Activated T-helper 1 cell treated with anti-CD3 and anti-CD28 coated beads, Interleukin-2, amount 50 U/mL, for 16 hours (primary cell): ENCODE results near the gene MRPL20.
"Not testable (repeated sequence)": the region's sequence is repeated elsewhere in the genome, so short reads cannot be mapped to it uniquely, and the experiment has no call there.

ENCODE experiments used
- DNase-seq, 2 donors: peaks; one replicate each; pipeline ENCODE4 v3.0.0-alpha.2; 2020; ENCODE audit warnings: low read depth in 1 of 2, low spot score in 1 of 2

Gene MRPL20

DNA sequence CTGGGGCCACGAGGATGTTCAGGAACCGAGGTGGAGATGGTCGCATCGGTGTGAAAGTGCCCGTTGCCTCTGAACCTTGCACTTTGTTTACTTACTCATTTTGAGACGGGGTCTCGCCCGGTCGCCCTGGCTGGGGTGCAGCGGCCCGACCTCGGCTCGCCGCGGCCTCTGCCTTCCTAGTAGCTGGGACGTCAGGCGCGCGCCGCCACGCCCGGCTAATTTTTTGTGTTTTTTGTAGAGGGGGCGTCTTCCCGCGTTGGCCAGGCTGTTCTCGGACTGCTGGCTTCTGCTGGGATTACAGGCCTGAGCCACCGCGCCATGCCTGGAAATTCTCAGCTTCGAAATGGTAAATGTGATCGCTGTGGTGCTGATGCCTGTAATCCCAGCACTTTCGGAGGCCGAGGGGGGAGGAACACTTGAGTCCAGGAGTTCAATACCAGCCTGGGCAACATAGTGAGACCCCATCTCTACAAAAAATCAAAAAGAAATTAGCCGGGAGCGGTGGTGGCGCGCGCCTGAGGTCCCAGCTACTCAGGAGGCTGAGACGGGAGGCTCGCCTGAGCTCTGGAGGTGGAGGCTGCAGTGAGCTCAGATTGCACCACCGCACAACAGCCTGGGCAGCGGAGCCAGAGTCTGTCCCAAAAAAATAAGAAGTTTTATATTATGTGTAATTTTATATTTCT lies 684 bp upstream of the MRPL20 start:
- DNase-seq = no peak

DNA sequence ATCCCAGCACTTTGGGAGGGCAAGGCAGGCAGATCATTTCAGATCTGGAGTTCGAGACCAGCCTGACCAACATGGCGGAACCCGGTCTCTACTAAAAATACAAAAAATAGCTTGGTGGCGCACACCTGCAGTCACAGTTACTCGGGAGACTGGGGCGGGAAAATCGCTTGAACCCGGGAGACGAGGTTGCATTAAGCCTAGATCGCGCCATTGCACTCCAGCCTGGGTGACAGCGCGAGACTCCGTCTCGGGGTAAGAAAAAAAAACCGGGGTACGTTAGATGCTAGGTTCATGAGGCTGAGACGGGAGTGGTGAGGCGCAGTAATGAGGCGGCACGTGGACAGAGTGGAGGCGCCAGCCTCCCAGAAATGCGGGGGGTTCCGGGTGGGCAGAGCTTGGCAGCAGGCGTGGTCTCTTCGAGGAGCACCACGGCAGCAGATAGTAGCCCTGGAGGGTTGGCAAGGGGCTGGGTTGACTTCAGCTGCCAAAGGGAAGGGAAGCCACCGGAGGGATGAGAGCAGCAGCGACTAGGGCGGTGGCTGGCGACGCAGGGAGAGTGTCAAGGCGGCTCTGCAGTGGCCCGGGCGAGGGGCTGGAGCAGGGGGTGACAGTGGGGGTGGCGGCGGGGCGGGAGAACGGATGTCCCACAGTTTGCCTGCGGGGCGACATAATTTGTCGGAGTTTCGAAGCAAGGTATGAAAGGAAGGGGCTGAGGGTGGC lies 832 bp downstream of the MRPL20 start:
- DNase-seq = no peak

DNA sequence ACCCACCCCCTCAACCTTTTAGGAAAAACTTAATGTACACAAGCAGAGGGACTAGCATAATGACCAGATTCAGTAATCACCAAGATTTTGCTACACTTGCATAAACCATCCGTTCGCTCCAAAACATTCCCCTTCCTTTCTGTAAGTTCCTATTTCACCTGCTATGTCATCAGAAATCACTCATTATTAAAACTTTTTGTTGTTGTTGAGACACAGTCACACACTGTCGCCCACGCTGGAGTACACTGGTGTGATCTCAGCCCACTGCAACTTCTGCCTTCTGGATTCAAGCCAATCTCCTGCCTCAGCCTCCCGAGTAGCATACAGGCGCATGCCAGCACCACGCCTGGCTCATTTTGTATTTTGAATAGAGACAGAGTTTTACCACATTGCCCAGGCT lies 3.4 kb downstream of the MRPL20 start:
- no peak for DNase-seq

DNA sequence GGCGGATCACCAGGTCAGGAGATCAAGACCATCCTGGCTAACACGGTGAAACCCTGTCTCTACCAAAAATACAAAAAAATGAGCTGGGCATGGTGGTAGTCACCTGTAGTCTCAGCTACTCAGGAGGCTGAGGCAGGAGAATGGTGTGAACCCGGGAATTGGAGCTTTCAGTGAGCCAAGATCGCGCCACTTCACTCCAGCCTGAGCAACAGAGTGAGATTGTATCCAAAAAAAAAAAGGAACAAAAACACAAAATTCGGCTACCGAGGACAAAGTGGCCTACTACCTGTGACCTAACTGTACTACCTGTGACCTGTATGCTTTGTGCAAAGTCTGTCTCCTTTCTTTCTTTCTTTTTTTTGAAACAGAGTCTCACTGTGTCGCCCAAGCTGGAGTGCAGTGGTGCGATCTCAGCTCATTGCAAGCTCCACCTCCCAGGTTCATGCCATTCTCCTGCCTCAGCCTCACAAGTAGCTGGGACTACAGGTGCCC lies 4.1 kb downstream of the MRPL20 start:
- not testable (repeated sequence) for DNase-seq

DNA sequence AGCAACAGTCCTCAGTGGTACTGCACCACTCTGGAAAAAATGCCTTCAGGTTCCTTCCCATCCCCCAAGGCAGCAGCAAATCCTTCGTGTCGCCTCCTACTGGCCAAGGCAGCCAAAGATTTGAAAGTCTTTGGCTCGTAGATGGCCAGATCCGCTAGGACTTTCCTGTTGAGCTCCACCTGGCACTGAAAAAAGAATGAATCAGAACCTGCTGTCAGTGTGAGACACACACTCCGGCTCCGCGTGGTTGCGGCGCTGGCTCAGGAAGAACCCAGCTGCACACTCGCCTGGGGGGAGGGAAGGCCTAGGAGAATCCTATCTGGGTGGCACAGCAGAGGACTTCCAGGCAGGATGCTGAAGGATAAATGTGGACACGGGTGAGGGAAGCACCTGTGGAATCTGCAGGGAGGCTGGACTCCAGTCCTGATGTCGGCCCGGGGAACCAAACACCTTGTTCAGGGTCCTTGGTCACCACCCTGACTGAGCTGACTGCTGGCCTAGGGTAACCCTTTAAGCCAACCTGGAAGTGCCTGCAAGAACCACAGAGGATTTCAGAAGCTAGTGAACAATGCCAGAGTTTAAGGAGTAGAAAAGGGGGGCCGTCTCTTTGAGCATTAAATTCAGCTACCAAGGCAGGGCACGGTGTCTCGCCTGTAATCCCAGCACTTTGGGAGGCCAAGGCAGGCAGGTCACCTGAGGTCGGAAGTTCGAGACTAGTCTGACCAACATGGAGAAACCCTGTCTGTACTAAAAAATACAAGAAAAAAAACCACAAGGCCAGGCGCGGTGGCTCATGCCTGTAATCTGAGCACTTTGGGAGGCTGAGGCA lies 4.8 kb downstream of the MRPL20 start:
- DNase-seq = no peak

DNA sequence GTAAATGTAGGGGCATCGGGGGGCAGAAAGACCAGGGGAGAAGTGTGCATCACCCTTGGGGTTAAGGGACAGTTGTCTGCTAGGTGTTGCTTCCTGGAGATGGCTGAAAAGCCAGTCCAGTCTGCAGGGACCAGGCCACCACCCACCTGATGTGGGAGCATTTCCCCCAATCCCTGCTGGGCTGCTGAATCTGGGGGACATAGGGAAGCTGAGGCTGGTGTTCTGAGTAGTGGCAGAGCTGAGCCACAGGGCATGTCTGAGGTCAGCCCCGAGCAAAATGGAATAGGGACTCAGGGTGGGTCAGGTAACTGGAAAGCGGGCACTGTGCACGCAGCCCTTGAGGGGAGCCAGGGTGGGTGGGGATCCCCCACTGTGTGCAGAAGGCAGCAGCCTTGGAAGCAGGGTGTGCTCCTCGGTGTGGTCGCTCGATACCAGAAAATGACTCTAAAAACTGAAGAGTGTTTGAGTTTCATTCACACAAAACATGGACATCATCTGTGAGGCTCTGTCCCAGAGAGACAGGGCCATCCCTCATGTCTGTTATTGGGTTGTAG lies 5.6 kb downstream of the MRPL20 start:
- no peak for DNase-seq

DNA sequence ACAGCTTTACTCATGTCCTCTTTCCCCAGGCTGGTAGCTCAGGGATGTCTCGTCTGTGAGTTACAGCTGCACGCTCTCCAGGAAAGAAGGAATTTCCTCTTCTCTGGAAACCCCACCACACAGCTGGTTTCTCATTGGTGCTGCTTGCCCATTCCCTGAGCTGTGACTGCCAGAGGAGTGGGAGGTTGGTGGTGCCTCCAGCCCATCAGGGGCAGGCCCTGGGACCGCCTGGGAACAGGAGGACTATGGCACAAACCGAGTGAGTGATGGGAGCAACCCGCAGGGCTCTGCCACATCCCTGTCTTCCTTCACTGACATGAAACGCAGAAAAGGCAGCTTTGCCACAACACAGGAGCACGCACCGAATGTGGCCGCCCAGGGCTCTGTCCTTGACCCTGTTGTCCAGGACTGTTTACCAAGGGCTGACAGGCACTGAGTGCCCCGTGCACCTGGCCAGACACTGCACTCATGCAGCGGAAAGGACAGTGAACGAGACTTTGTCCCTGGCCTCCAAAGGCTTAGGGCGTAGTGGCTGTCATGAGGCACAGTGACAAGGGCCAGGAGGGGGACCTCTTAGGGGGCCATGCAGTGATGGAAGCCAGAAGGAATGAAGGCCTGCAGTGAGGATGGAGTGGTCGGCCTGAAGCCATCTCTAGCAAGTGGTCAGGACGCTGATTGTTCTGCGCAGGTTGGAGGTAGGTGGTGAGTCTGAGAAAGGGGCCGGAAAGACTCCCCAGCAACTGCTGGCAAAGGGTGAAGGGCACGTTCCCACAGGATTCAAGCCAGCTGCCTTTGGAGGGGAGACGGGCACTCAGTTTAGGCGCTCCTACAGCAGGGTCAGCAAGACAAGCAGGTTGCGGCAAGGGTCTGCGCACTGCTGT lies 6.3 kb downstream of the MRPL20 start:
- DNase-seq = no peak

DNA sequence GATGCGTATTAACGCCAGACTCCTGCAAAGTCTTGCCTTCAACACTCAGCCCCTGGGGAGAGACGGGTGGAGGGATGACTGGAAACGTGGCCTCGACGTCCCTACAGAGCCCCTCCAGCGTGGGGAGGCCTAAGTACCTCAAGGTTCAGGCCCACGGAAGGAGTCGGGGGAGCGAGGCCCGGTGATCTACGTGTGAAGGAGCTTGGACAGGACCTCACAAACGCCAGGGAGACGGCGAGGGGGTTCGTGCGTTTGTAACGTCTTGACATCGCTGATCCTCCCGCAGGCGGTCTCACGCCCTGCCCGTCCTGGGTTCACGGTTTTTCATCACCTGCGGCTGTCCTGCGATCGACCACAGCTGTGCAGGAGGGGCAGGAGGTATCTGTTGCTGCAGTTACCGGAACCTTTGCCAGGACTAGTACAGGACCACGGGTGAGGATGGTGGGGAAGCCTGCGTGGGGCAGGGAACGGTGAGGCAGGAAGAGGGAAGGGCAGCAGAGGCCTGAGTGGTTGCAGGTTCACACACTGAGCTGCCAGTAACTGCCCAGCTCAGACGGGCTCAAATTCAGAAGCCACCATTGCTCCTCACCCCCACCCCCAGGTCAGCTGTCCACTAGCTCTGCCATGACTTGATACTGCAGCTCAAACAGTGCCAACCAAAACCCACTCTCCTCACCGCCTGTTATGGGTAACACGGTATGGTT lies 7.1 kb downstream of the MRPL20 start:
- DNase-seq = no peak

DNA sequence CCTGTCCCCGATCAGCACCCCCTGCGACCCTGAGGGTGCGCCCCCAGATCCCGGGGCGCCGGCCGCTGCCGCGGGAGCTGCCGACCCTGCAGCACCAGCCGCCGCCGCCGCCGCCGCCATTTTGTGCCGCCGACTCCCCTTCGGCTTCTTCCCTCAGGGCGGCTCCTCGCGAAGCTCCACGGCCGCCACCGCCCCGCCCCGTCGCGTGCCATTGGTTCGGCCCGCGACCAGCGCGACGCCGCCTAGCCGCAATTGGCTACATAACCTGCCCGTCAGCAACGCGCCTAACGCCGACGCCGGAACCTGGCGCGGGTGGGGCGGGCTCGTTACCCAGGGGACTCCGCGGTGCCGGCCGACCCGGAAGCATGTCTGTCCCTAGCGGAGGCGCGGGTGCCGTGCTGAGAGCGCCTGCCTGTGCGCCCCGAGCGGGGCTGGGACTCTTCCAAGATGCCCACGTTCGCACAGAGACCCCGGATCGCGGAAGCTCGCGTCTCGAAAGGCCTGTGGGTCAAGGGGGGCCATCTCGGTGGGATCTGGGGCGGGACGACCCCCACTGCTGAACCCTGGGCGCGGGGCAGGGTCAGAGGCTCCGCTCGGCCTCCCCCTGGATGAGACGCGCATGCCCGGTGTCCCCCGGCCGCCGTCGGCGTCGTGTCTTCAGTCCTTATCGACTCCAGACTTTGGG lies 7.8 kb downstream of the MRPL20 start, which contains the start of gene CCNL2:
TSS of gene CCNL2 (minus strand) at position 149 of the 685 bp plus-strand sequence. CDS start at position 120, 29 bp downstream.
- peak; percentile 98 to 99 for DNase-seq

DNA sequence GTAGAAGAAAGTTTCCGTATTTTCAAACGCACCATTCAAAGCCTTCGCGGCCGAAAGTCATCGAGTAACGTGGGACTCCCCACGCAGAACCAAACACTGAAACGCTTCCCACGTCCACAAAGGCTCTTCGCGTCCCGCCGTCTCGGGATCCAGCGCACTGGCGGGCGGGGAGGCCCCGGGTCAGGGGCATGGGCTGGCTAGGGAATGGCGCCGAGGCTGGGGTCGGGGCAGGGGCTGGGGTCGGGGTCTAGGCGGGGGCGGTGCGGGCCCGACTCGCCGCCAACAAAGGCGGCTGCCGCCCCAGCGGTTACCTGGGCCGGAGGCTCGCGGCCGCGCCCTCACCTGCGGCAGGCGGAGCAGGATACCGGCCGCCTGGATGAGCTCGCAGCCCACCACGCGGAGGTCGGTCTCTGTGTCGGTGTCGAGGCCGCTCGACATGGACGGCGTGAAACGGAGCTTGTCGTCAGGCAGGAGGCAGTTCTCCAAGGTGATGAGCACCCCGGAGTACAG lies 8.4 kb downstream of the MRPL20 start:
- DNase-seq = no peak

DNA sequence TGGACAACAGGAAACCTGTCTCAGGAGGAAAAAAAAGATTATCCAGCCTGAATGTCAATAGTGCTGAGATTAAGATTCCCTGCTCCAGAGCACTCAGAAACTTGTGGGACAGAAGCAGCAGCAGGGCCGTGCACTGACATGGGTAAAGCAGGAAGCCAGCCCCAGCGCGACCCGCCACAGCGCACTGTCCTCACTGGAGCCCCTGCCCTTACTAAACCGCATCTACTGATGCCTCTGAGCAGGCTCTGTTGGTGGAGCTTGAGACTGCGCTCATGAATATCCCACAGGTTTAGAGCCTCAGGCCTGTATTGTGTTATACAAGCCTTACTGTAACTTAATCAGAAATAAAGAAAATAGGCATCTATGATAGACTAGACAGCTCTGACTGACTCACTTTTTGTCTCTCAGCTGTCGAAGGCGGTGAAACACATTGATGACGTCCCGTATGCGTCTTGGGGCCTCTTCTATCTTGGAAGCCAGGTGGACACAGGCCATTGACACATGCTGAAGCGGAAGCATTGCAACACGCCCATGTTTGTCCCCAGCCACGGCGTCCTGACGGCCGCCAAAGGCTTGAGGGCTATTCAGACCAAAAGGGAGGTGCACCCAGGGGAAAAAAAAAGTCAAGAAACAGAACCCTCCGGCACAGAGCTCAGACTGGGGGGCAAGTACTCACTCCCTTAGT lies 9.1 kb downstream of the MRPL20 start:
- DNase-seq = no peak

DNA sequence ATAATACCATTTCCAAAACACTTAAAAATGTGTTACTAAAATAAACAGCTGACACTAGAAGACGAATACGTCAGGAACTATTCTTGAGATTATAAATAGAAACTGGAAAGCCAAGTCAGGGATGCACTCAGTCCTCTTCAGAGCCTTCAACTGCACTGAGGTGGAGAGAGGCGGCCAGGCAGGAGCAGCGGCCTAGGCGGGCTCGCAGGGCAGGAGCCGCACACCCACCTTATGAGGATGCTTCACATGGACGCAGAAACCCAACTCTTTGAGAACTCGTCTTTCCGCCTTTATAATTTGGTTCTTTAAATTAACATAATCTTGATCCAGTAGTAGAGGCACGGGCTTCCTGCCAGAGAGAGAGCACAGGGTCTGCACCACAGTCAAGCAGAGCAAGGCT lies 11.9 kb downstream of the MRPL20 start:
- DNase-seq = no peak

DNA sequence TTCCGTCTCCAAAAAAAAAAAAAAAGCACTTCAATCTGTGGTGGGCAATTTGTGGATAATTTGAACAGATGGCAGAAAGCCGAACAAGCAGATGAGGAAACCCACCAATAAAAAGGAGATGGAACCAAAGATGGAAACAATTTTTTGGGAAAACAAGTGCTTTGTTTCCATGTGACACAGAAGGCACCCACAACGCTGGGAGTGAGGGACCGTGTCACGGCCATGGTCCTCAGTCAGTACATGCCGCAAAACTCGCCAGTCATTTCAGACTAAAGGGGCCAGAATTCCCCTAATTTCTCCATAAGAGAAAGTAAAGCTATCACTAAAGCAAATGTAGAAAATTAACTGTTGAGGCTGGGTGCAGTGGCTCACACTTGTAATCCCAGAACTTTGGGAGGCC lies 13.0 kb downstream of the MRPL20 start:
- DNase-seq = no peak

DNA sequence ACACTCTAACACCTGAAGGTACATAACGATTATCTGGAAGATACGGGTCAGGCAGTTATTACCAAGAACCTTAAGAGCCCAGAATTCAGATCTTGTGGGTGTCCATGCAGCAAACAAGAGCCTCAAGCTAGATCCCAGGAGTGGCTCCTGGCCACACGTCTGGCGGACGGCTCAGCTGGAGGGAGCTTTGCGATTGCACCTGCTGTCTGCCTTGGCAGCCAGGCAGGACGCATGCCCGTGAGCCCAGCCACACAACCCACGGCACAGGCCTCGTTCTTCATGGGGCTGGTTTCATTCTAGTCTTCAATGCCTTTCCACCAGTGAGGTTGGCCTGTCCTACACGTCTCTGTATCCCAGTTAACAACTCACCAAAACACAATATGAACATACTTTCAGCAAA lies 13.7 kb downstream of the MRPL20 start:
- no peak for DNase-seq

DNA sequence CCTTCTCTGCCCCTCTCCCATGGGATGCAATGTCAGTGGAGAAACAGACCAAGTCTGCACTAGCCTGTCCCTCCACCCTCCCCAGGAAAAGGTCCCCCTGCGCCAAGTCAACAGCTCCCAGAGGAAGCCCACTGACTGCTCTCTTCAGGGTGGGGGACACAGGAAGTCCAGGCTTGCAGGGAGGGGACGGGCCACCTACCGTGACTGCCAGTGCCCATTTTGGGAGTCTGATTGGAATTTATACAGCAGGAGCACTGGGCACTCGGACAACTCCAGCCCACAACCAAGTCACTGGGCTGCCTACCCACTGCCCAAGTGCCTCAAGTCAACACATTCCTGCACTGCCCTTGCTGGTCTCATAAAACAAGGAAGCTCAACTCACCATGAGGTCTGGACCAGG lies 14.1 kb downstream of the MRPL20 start:
- DNase-seq = no peak

DNA sequence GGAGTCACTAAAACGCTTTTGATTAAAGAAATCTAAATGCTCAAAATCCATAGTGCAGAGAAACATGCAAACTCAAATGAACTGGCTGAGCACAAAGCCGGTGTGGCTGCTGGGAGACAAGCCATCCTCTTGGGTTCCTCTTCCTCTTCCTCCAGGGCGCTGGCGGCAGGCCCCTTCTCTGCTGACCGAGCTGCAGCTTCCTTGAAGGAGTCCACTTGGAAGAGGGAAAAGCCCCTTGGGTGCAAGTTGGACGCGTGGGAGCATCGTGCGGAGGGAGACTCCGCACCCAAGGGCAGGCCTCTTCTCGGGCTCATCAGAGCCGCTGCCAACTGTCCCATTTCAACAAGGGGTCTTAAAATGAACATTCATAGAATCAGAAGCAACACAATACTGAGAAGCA lies 15.9 kb downstream of the MRPL20 start:
- no peak for DNase-seq

DNA sequence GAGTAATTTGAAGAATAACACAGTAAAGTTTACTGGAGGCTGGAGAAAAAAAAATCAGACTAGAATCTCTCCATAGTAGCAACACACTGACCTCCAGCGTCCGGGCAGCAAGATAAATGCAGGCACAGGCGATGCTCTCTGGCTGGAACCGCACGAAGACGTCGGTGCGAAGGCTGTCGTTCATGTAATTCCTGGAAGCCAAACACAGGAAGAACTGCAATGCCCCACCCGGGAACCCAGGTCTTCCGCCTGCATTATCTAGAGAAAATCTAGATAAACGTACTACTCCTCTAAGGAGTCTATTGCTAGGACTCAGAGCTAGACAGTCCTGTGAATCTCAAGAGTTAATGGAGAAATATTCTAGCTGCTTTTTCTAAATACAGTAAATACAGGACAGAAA lies 16.4 kb downstream of the MRPL20 start:
- DNase-seq = no peak

DNA sequence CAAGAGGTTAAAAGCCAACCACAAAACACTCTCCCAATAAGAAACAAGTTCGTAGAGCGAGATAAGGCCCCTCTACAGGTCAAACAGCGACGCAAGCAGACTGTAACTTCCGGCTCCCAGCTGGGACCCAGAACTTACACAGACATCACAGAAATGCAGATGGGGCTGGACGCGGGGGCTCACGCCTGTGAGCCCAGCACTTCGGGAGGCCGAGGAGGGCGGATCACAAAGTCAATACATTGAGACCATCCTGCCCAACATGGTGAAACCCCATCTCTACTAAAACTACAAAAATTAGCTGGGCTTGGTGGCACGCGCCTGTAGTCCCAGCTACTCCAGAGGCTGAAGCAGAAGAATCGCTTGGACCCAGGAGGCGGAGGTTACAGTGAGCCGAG lies 19.0 kb downstream of the MRPL20 start:
- DNase-seq = no peak
